NCI-H345 treated with DMSO at 0.1 percent for 48 hours (cell line): Measurements from ENCODE around the gene GRAMD4.
A peak's percentile ranks its signal among the peaks of the same experiment; 100 is the strongest.

ENCODE experiments used
- DNase-seq: peaks from one replicate; lab custom pipeline; 2025; ENCODE audit not compliant: unreplicated experiment; lab: John Stamatoyannopoulos, UW

Gene GRAMD4

GRCh38 chr22:46687048-46687444 lies 66.9 kb downstream of the GRAMD4 start:
- no peak for DNase-seq

GRCh38 chr22:46687460-46687859 lies 67.3 kb downstream of the GRAMD4 start:
- no peak for DNase-seq

- DNase-seq, result no peak
These were observed 68.8 kb downstream of the GRAMD4 start for GRCh38 chr22:46688949-46689348.

GRCh38 chr22:46690146-46690545 lies 70.0 kb downstream of the GRAMD4 start:
- no peak for DNase-seq

GRCh38 chr22:46691571-46691970 lies 71.4 kb downstream of the GRAMD4 start:
- DNase-seq, result no peak

GRCh38 chr22:46693634-46694415 lies 73.6 kb downstream of the GRAMD4 start:
- peak; percentile 22 for DNase-seq

GRCh38 chr22:46694416-46695170 lies 74.4 kb downstream of the GRAMD4 start:
- DNase-seq, result no peak

GRCh38 chr22:46695346-46696228 lies 75.4 kb downstream of the GRAMD4 start:
- DNase-seq, result no peak

- peak; percentile 40 for DNase-seq
These were observed 76.0 kb downstream of the GRAMD4 start for GRCh38 chr22:46696229-46696518.

- DNase-seq, result no peak
These were observed 76.4 kb downstream of the GRAMD4 start for GRCh38 chr22:46696614-46697013.

- no peak for DNase-seq
These were observed 77.8 kb downstream of the GRAMD4 start for GRCh38 chr22:46697811-46698515.

- DNase-seq, result no peak
These were observed 78.9 kb downstream of the GRAMD4 start for GRCh38 chr22:46699091-46699490.

- DNase-seq, result no peak
These were observed 81.1 kb downstream of the GRAMD4 start for GRCh38 chr22:46701262-46701661.

GRCh38 chr22:46703171-46703995 lies 83.2 kb downstream of the GRAMD4 start:
- DNase-seq, result no peak

GRCh38 chr22:46703996-46704370 lies 83.8 kb downstream of the GRAMD4 start:
- no peak for DNase-seq

GRCh38 chr22:46706060-46706459 lies 85.9 kb downstream of the GRAMD4 start:
- DNase-seq, result no peak

GRCh38 chr22:46707305-46707704 lies 87.1 kb downstream of the GRAMD4 start:
- DNase-seq, result no peak

GRCh38 chr22:46707827-46708570 lies 87.8 kb downstream of the GRAMD4 start:
- DNase-seq, result no peak

- no peak for DNase-seq
These were observed 88.7 kb downstream of the GRAMD4 start for GRCh38 chr22:46708766-46709330.
